M059J (cell line): ENCODE results near the gene EDN1. TPM values are rescaled to one million over a fixed set of nuclear protein-coding genes. Genes with fewer than 3 reads are reported as not detected.

ENCODE experiments used
- DNase-seq: peaks from one replicate; pipeline ENCODE4 v3.0.0-alpha.2; 2012; ENCODE audit warnings: low read depth
- total RNA-seq: library from RNA; depleted of rRNA; stranded (reverse); fragments of >200 nt; shearing (Covaris generic); gene quantifications from 2 replicates; pipeline ENCODE4 v1.2.3, GENCODE V29; 2014

The EDN1 gene
- total RNA-seq, 1 experiment from 2014 or later = 16.4 TPM

DNA sequence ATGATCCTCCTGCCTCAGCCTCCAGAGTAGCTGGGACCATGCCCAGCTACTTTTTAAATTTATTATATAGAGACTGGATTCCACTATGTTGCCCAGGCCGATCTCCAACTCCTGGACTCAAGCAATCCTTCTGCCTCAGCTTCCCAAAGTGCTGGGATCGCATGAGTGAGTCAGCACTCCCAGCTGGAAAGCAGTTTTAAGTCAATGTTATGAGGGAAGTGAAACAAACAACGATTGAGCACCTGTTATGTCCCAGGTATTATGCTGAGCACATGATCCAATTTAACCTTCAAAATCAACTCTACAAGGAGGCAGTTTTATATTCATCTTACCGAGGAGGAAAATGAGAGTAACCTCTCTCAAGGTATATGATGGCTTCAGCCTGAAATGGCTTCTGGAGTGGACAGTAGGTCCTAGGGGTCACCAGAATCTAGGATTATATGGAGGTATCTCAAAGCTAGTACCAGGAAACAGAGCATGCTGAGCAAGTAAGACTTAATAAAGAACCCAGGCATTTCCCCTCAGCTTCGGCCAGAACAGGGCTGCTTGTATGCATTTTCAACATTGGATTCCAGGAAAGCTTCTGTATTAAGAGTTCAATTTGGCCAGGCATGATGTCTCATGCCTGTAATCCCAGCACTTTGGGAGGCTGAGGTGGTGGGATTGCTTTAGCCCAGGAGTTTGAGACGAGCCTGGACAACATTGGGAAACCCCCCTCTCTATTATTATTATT, 55.0 kb downstream of the EDN1 start:
- DNase-seq = no peak

DNA sequence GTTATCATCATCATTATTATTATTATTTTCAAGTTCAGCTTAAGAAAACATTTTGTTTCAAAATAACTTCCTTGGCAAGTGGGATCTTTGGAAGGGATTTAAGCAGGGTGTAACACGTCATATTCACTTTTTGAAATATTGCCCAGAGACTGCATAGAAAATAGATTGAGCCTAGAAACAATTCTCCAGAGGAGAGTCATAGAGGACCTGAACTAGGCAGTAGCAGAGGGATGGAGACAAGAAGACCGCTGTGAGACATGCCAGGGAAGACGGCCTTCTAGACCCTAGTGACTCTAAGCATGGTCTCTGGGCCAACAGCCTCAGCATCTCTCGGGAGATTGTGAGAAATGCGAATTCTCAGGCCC, 55.5 kb downstream of the EDN1 start:
- no peak for DNase-seq
